Muscle layer of colon (tissue), 2 donors: ENCODE data around the gene DAB1.
"Not testable (repeated sequence)": the region's sequence is repeated elsewhere in the genome, so short reads cannot be mapped to it uniquely, and the experiment has no call there.

ENCODE experiments used
- H3K27ac ChIP-seq: one replicate; pipeline ENCODE4 v1.7.0; 2013; ENCODE audit warnings: low read depth, mild to moderate bottlenecking, low read length, moderate library complexity
- H3K27me3 ChIP-seq, 2 donors: one replicate each; pipeline ENCODE4 v1.7.0; 2013; ENCODE audit warnings: low read length in 2 of 2, mild to moderate bottlenecking in 2 of 2; ENCODE audit not compliant: insufficient read depth in 2 of 2, control insufficient read depth in 1 of 2
- H3K36me3 ChIP-seq: one replicate; pipeline ENCODE4 v1.7.0; 2013; ENCODE audit warnings: mild to moderate bottlenecking, low read length; ENCODE audit not compliant: insufficient read depth
- H3K4me1 ChIP-seq: one replicate; pipeline ENCODE4 v1.7.0; 2013; ENCODE audit warnings: mild to moderate bottlenecking, low read length; ENCODE audit not compliant: insufficient read depth
- H3K4me3 ChIP-seq, 2 donors: one replicate each; pipeline ENCODE4 v1.7.0; 2013; ENCODE audit warnings: low read length in 2 of 2, low read depth in 1 of 2, mild to moderate bottlenecking in 1 of 2, moderate library complexity in 1 of 2
- H3K9ac ChIP-seq: one replicate; pipeline ENCODE4 v1.7.0; 2013; ENCODE audit warnings: low read length
- H3K9me3 ChIP-seq: one replicate; pipeline ENCODE4 v1.7.0; 2013; ENCODE audit warnings: mild to moderate bottlenecking, low read length
- donor health status: abdominal sarcoma.
- donor health status: Adenocarcinoma of cecum.

The DAB1 gene

DNA sequence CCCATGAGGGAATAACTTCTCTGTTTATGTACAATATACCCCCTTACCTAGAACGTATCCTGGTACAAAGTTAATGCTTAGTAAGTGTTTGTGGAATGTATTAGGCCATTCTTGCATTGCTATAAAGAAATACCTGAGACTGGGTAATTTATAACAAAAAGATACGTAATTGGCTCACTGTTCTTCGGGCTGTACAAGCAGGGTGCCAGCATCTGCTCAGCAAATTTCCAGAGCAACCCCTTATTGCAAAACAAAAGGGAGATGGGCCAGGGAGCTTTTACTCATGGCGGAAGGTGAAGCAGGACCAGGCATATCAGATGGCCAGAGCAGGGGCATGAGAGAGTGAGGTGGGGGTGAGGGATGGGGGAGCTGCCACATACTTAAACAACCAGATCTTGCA, 334.6 kb downstream of the DAB1 start:
- Histone ChIP-seq H3K9me3 (no peaks in the 10 kb centered on the region), H3K9ac (no peak overlapping the region)

DNA sequence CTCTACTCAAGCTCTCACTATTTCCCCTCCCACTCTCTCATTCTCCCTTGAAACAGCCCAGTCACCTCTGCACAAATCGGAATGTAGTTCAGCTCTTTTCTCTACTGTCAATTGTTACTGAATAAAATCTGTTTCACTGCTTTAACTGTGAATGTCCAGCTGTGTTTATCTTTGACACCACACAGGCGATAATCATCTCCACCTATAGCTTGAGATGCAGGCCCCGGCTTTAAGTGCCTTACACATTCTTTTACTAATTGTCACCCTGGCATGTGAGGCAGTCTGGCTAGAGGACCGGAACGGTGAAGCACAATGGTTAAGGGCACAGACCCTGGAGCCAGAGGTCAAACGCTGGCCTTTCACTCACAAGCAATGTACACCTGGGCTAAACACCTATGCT, 335.2 kb downstream of the DAB1 start:
- Histone ChIP-seq H3K27ac (no peak overlapping the region), H3K4me1 (no peaks in the 10 kb centered on the region), H3K9ac (no peak overlapping the region), H3K27me3 (no peaks in the 10 kb centered on the region), H3K4me3 (no peak overlapping the region), H3K36me3 (no peaks in the 10 kb centered on the region), H3K9me3 (no peaks in the 10 kb centered on the region)

More for the DNA sequence above, 334.6 kb downstream of the DAB1 start:
- Histone ChIP-seq H3K27me3 (no peaks in the 10 kb centered on the region), H3K4me3 (no peak overlapping the region), H3K36me3 (no peaks in the 10 kb centered on the region), H3K4me1 (no peaks in the 10 kb centered on the region), H3K27ac (no peak overlapping the region)

DNA sequence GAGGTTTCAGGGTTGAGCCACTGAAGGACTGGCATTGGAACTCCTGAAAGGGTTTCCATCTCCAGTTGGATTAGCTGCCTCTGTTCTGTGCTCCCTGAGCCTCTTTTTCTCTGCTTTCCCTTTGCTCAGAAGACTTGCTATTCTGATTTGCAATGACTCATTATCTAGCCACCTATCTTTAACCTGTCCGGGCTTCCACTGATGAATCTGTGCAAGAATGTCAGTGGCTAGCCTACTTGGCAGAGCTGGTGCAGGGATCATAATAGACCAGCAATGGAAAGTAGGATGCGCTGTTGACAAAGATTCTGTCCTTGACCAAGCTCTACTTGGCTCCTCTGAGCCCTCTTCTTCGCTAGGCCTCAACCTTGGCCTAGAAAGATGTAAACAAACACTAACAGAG, 336.2 kb downstream of the DAB1 start:
- not testable (repeated sequence) for H3K36me3 ChIP-seq, H3K9me3 ChIP-seq, H3K9ac ChIP-seq, H3K4me3 ChIP-seq, H3K27ac ChIP-seq, H3K27me3 ChIP-seq, H3K4me1 ChIP-seq

DNA sequence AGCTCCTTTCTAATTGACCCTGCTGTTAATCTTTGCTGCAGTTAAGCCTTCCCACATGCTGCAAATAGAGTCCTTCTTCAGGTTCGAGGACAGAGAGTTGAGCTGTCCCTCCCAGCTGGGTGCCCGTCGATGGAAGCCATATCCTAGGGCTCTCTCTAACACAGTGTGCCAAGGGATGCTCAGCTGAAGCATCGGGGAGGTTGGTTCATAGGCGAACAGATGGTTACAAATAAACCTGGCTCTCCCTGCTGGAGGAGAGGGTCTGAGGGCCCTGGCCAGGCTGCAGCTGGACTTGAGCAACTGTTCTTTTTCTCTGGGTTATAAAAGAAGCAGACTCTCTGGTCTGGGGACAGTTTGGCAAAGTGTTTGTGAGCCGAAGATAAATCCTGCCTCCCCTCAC, 337.7 kb downstream of the DAB1 start:
- no peak overlapping the region for H3K9ac ChIP-seq
- H3K9me3 ChIP-seq = no peaks in the 10 kb centered on the region
- no peak overlapping the region for H3K4me3 ChIP-seq
- H3K27ac ChIP-seq = no peak overlapping the region
- no peaks in the 10 kb centered on the region for H3K4me1 ChIP-seq
- H3K36me3 ChIP-seq = no peaks in the 10 kb centered on the region
- no peaks in the 10 kb centered on the region for H3K27me3 ChIP-seq

DNA sequence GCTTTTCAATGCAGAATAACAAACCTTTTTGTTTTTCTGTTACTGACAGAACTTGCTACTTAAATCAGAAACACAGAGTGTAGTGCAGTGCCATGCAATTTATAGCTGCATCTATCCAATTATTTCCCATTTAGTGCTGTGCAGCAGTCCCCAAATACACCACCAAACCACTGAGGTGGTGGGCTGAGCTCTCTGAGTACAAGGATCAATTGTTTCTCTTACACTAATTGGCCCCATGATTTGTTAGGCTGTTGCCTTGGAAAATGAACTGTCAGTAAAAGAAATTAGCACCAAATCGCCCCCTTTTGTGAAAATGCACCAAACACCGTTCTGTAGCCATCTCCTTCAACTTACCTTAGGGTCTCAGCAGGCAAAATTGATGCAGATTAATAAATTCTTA, 339.2 kb downstream of the DAB1 start:
- Histone ChIP-seq H3K4me3 (no peak overlapping the region), H3K27me3 (no peaks in the 10 kb centered on the region), H3K9me3 (no peaks in the 10 kb centered on the region), H3K36me3 (no peaks in the 10 kb centered on the region), H3K4me1 (no peaks in the 10 kb centered on the region), H3K27ac (no peak overlapping the region), H3K9ac (no peak overlapping the region)

DNA sequence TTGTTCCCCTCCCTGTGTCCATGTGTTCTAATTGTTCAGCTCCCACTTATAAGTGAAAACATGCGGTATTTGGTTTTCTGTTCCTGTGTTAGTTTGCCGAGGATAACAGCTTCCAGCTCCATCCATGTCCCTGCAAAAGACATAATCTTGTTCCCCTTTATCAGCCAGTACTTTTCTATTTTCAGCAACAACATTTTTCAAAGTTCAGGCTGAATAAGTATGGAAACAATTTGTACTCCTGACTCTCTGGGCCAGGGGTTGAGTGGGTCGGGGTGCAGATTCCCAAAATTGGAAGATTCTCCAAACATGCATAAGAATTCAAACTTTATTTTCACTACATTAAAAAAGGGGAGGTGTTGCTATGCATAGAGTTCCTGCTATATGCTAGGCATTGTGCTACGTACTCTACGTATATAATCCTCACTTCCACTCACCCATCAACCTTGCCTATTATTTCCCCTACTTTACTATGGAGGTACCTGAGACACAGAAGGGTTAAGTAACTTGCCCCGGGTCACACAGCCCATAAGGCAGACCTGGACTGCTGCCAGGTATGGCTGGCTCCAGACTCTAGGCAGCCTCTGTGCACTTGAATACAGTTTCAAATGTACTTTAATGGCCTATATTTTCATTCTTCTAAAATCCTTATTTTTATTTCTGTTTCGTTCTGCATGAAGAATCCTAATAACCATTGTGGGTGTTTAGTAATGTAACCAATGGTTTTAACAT, 341.0 kb downstream of the DAB1 start:
- H3K27ac ChIP-seq = no peak overlapping the region
- no peak overlapping the region for H3K4me3 ChIP-seq
- no peaks in the 10 kb centered on the region for H3K27me3 ChIP-seq
- no peaks in the 10 kb centered on the region for H3K4me1 ChIP-seq
- H3K9ac ChIP-seq = no peak overlapping the region
- no peaks in the 10 kb centered on the region for H3K36me3 ChIP-seq
- H3K9me3 ChIP-seq = no peaks in the 10 kb centered on the region

DNA sequence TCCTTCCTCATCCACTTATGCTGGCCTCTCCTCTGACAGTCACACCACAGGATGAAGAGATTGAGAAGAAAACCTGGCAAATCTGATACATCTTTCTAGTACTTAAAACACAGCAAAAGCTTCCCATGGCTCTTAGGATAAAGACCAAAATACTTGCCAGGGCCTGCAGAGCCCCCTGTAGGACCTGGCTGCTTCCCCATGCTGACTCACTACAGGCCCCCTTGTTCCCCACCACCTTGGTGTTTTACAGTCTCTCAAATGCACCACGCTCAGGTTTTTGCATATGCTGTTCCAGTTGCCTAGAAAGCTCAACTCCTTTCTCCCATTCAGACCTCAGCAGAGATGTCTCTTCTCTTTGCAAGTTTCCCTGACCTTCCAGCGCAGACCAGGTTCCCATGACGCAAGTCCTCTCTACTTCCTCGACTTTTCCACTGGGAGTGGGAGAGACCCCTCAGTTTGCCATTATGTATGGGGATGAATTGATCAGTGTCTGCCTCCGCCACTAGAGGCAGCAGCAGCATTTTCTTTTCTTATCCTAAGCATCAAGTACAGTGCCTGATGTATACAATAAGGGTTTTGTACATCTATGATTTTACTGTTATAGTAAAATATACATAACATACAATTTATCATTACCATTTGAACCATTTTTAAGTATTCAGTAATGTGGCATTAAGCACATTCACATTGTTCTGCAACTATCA, 344.3 kb downstream of the DAB1 start:
- Histone ChIP-seq H3K36me3 (no peaks in the 10 kb centered on the region), H3K4me1 (no peaks in the 10 kb centered on the region), H3K27ac (no peak overlapping the region), H3K9me3 (no peaks in the 10 kb centered on the region), H3K27me3 (no peaks in the 10 kb centered on the region), H3K9ac (no peak overlapping the region), H3K4me3 (no peak overlapping the region)

DNA sequence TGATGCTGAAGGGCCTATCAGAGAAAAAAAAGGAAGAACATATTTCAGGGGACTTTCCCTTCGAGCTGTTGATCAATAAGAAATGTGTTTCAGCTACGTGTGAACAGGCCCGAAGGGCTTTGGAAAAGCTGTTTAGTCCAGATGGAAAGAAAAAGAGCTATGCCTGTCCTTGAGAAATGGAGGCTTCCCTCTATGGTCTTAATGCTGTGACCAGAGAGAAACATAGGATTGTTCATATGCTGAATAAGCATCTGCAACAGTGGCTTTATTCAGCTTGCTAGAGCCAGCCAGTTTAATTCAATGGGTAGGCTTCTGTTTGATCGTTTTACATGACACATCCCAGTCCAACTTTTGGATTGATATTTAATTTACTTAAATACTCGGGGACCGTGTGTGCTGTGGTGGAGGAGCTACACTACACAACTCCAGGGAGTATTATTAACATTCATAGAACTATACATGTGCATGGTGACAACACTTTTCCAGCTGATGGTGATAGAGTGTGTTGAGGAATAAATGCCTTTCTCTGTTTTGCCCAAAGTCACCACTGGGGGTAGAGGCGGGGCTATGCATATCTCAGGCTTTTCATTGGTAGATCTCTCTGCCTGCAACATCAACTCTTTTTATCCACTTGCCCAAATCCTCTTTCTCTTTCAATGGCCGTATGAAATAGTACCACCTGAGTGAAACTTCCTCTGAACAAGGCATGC, 351.3 kb downstream of the DAB1 start:
- peaks cover 9% of the 10 kb centered on the region for H3K4me1 ChIP-seq
- H3K9ac ChIP-seq = no peak overlapping the region
- H3K27me3 ChIP-seq = no peaks in the 10 kb centered on the region
- H3K4me3 ChIP-seq = no peak overlapping the region
- no peak overlapping the region for H3K27ac ChIP-seq
- H3K36me3 ChIP-seq = no peaks in the 10 kb centered on the region
- H3K9me3 ChIP-seq = no peaks in the 10 kb centered on the region

DNA sequence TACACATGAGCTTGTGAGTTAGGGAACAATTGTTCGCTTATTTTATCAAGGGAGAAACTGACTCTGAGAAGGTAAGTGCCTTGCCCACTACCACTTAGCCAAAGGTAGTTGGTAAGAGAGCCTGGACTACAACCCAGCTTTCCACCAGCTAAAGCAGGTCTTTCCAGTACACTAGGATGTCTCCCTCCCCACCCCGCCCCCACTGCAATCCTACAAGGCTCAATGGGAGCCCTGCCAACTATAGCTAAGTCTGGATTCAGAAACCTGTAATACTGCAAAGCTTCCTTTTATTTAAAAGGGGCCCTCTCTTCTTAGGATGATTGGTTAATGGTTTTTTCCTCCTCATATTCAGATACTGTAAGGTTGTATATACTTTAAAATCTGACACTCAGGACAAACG, 356.0 kb downstream of the DAB1 start:
- Histone ChIP-seq H3K9ac (no peak overlapping the region), H3K4me3 (no peak overlapping the region), H3K36me3 (no peaks in the 10 kb centered on the region), H3K9me3 (peaks cover 4% of the 10 kb centered on the region), H3K27ac (no peak overlapping the region), H3K27me3 (no peaks in the 10 kb centered on the region), H3K4me1 (peaks cover 13% of the 10 kb centered on the region)

DNA sequence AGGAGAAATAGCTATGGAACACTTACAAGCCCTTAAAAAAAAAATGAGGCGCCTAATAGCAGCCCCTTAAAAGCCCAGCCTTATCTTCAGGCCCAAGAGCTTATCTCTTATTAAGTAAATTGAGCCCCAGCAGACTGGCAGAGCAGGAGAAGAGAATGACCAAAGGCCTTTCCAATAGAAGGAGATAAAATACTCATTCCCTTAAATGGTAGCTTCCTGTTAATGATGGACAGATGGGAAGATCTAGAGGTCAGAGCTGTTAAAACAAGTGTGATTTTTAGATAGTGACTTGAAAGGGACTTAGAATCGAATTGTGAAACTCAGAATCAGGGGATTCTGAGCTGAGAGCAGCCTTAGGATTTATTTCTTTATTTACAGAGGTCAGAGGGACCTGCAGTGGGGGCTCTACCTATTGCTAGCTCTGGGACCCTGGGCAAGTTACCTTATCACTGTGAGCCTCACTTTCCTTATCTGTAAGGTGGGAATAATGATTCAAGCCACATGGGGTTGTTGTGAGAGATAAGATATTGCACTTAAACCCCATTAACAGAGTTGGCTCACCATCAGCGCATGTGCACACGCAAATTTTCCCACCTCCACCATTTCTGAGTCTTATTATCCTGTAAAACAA, 356.8 kb downstream of the DAB1 start:
- Histone ChIP-seq H3K9me3 (peaks cover 4% of the 10 kb centered on the region), H3K27ac (no peak overlapping the region), H3K36me3 (no peaks in the 10 kb centered on the region), H3K9ac (no peak overlapping the region), H3K4me3 (no peak overlapping the region), H3K27me3 (no peaks in the 10 kb centered on the region), H3K4me1 (peaks cover 13% of the 10 kb centered on the region)

DNA sequence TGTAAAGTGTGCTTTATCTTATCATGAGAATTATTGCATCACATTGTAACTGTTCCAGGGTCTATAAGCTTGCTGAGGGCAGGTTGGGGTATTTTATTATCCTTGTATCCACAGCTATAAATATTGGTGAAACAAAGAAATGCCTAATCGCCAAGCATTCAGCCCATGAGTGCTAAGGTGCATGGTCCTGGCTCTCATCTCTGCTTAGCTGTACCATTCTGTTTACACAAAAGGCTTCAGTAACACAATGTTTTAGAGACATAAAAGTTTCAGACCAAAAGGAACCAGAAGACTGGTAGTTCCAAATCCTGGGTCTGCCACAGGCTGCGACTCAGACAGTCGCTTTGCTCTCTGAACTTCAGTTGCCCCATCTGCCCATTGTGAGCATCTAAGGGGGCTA, 358.4 kb downstream of the DAB1 start:
- peaks cover 4% of the 10 kb centered on the region for H3K9me3 ChIP-seq
- H3K27ac ChIP-seq = no peak overlapping the region
- H3K36me3 ChIP-seq = no peaks in the 10 kb centered on the region
- no peak overlapping the region for H3K9ac ChIP-seq
- H3K27me3 ChIP-seq = no peaks in the 10 kb centered on the region
- peaks cover 13% of the 10 kb centered on the region for H3K4me1 ChIP-seq
- no peak overlapping the region for H3K4me3 ChIP-seq
